Muscle of leg (tissue), 11 donors: ENCODE data around the gene ITPRID2. TPM values are rescaled to one million over a fixed set of nuclear protein-coding genes. Genes with fewer than 3 reads are reported as not detected.
A peak's percentile ranks its signal among the peaks of the same experiment; 100 is the strongest.

ENCODE experiments used
- DNase-seq: peaks from one replicate; pipeline ENCODE4 v3.0.0; 2013
- H3K27ac ChIP-seq: one replicate; pipeline ENCODE4 v1.5.1; 2013; ENCODE audit warnings: mild to moderate bottlenecking, low read length, control low read depth
- H3K27me3 ChIP-seq: one replicate; pipeline ENCODE4 v1.6.1; 2013; ENCODE audit warnings: low read length; ENCODE audit not compliant: control insufficient read depth, insufficient read depth
- H3K36me3 ChIP-seq: one replicate; pipeline ENCODE4 v1.6.1; 2013; ENCODE audit warnings: low read length; ENCODE audit not compliant: control insufficient read depth, insufficient read depth
- H3K4me1 ChIP-seq: one replicate; pipeline ENCODE4 v1.6.1; 2013; ENCODE audit warnings: low read length; ENCODE audit not compliant: control insufficient read depth, insufficient read depth
- H3K4me3 ChIP-seq: one replicate; pipeline ENCODE4 v1.5.1; 2013; ENCODE audit warnings: low read length, control low read depth
- H3K9me3 ChIP-seq: replicated peaks from 2 replicates; pipeline ENCODE4 v1.6.1; 2013; ENCODE audit warnings: low read depth, low read length; ENCODE audit not compliant: control insufficient read depth
- WGBS: methylation state at CpG from one replicate; pipeline ENCODE4 v1.1.5; 2013; ENCODE audit warnings: missing lambda C conversion rate; ENCODE audit not compliant: insufficient coverage; 5-methylcytosine and 5-hydroxymethylcytosine counted together
- polyA plus RNA-seq, 8 donors: library from polyadenylated mRNA; unstranded; fragments of 120-200 nt; gene quantifications; one replicate each; pipeline versions ENCODE4 v1.2.1 to v1.2.3, GENCODE V29; 2013; ENCODE audit warnings: inconsistent platforms in 1 of 8, low replicate concordance in 1 of 8; ENCODE audit not compliant: insufficient read length in 8 of 8, insufficient read depth in 1 of 8
- total RNA-seq: library from RNA; stranded (reverse); fragments of 120-200 nt; gene quantifications from one replicate; pipeline ENCODE4 v1.2.4, GENCODE V29; 2013

The ITPRID2 gene
- total and polyA plus RNA-seq, 9 donors = 44.2 to 68.8 (median 49.7) TPM

GRCh38 chr2:181892799-181893435, 1.4 kb downstream of the ITPRID2 start:
- H3K27ac ChIP-seq = peak overlapping the region; percentile 98
- no CpG with 5 or more reads among the region's 10 CpGs for WGBS
- H3K36me3 ChIP-seq = no peaks in the 10 kb centered on the region
- DNase-seq = peak; percentile 11
- peak overlapping the region; percentile 91 for H3K4me3 ChIP-seq
- H3K4me1 ChIP-seq = no peaks in the 10 kb centered on the region
- no peaks in the 10 kb centered on the region for H3K27me3 ChIP-seq
- H3K9me3 ChIP-seq = no peaks in the 10 kb centered on the region

GRCh38 chr2:181894381-181894780, 2.9 kb downstream of the ITPRID2 start:
- no peak overlapping the region for H3K4me3 ChIP-seq
- H3K36me3 ChIP-seq = peaks cover 6% of the 10 kb centered on the region
- H3K27me3 ChIP-seq = no peaks in the 10 kb centered on the region
- H3K27ac ChIP-seq = no peak overlapping the region
- H3K9me3 ChIP-seq = no peaks in the 10 kb centered on the region
- H3K4me1 ChIP-seq = no peaks in the 10 kb centered on the region
- no peak for DNase-seq
- no CpG with 5 or more reads among the region's 3 CpGs for WGBS

- Histone ChIP-seq H3K9me3 (no peaks in the 10 kb centered on the region), H3K27ac (no peak overlapping the region), H3K4me3 (no peak overlapping the region), H3K36me3 (peaks cover 11% of the 10 kb centered on the region), H3K4me1 (no peaks in the 10 kb centered on the region), H3K27me3 (no peaks in the 10 kb centered on the region)
- no peak for DNase-seq
- WGBS = no CpG with 5 or more reads among the region's 1 CpG
Measured at GRCh38 chr2:181895818-181896217, 4.3 kb downstream of the ITPRID2 start.

GRCh38 chr2:181896286-181896685, 4.8 kb downstream of the ITPRID2 start:
- Histone ChIP-seq H3K4me3 (no peak overlapping the region), H3K4me1 (no peaks in the 10 kb centered on the region), H3K27ac (no peak overlapping the region), H3K27me3 (no peaks in the 10 kb centered on the region), H3K9me3 (no peaks in the 10 kb centered on the region), H3K36me3 (peaks cover 11% of the 10 kb centered on the region)
- no CpG with 5 or more reads among the region's 1 CpG for WGBS
- DNase-seq = no peak

DNA sequence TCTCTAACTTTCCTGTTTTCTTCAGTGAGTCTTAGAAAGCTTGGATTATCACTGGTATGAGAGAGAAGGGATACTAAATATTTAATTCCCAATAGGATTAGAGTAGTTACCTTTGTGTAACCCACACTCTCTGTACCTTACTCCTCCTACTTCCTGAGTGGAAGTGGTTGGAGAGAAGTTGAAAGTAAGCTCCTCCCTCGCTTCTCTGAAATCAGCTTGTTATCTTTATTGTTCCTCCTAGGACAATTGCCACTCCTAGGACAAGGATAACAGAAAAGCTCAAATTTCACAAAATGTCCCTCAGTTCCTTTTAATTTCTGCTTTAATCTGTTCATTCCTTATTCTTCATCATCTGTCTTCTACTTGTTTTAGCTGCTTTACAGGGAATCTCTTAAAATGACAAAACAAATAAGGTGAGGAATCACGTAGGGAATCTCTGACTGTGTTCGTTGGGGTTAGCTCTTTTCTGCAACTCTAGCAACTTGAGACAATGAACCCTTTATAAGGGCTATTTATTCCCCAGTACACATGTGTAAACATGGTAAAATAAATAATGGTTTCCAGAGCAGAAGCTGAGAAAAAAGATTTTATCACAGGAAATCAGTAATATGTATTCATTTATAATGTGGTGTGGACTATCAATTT, 8.6 kb downstream of the ITPRID2 start:
- no peaks in the 10 kb centered on the region for H3K9me3 ChIP-seq
- no peak overlapping the region for H3K4me3 ChIP-seq
- H3K36me3 ChIP-seq = peaks cover 30% of the 10 kb centered on the region
- DNase-seq = no peak
- no CpG with 5 or more reads among the region's 3 CpGs for WGBS
- H3K27me3 ChIP-seq = no peaks in the 10 kb centered on the region
- H3K27ac ChIP-seq = no peak overlapping the region
- H3K4me1 ChIP-seq = no peaks in the 10 kb centered on the region

- WGBS = 94% methylated on average over 2 of the region's 3 CpGs
Measured at GRCh38 chr2:181902625-181903024, 11.1 kb downstream of the ITPRID2 start.

GRCh38 chr2:181904022-181904632, 12.6 kb downstream of the ITPRID2 start:
- H3K27ac ChIP-seq = no peak overlapping the region
- no CpG with 5 or more reads among the region's 2 CpGs for WGBS
- H3K4me1 ChIP-seq = no peaks in the 10 kb centered on the region
- H3K4me3 ChIP-seq = no peak overlapping the region
- H3K36me3 ChIP-seq = peaks cover 30% of the 10 kb centered on the region
- no peaks in the 10 kb centered on the region for H3K9me3 ChIP-seq
- peak; percentile 71 for DNase-seq
- H3K27me3 ChIP-seq = no peaks in the 10 kb centered on the region

More at GRCh38 chr2:181902625-181903024, 11.1 kb downstream of the ITPRID2 start:
- Histone ChIP-seq H3K4me1 (no peaks in the 10 kb centered on the region), H3K27me3 (no peaks in the 10 kb centered on the region), H3K27ac (no peak overlapping the region), H3K9me3 (no peaks in the 10 kb centered on the region), H3K36me3 (peaks cover 33% of the 10 kb centered on the region), H3K4me3 (no peak overlapping the region)
- no peak for DNase-seq

- H3K4me1 ChIP-seq = no peaks in the 10 kb centered on the region
- no peak overlapping the region for H3K4me3 ChIP-seq
- no peaks in the 10 kb centered on the region for H3K27me3 ChIP-seq
- DNase-seq = no peak
- peaks cover 22% of the 10 kb centered on the region for H3K36me3 ChIP-seq
- no peaks in the 10 kb centered on the region for H3K9me3 ChIP-seq
- no peak overlapping the region for H3K27ac ChIP-seq
Measured at GRCh38 chr2:181907057-181907456, 15.5 kb downstream of the ITPRID2 start.

GRCh38 chr2:181907635-181908034, 16.1 kb downstream of the ITPRID2 start:
- Histone ChIP-seq H3K27me3 (no peaks in the 10 kb centered on the region), H3K9me3 (no peaks in the 10 kb centered on the region), H3K4me3 (no peak overlapping the region), H3K4me1 (no peaks in the 10 kb centered on the region), H3K27ac (no peak overlapping the region), H3K36me3 (peaks cover 18% of the 10 kb centered on the region)
- no CpG with 5 or more reads among the region's 1 CpG for WGBS
- no peak for DNase-seq

DNA sequence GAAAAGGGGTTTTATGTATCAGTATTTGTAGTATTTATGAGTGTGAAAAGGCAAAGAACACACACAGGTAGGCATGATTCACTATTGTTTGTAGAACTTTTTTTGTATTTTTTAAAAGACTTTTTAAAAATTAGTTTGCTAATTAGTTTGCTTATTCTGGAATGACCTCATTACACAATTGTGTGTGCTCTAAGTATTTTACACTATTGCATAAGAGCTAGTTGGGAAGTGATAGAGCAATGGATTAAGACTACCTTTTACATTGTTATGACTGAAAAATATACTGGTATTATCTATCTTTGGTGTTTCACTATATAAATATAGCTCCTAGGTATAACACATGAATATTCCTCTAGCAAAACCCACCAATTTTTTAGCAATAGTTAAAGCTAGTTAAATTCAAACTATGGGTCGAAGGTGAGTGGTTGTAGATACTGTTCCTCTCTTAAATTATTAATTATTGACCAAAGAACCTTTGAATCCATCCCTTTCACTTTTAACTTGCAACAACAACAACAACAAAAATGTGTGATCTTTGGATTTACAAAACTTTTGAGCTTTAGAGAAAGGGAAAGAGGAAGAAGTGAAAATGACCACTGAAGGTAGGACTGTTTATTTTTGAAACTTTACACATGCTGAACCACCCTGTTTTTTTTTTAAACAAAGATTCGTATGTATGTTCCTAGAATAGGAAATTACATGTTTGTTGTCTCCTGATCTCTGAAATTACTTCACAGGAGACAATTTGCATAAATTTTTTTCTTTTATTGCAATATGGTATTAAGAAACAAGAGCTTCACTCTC, 18.7 kb downstream of the ITPRID2 start:
- peaks cover 15% of the 10 kb centered on the region for H3K36me3 ChIP-seq
- no peaks in the 10 kb centered on the region for H3K4me1 ChIP-seq

More for the DNA sequence above, 18.7 kb downstream of the ITPRID2 start:
- Histone ChIP-seq H3K27ac (no peak overlapping the region), H3K9me3 (no peaks in the 10 kb centered on the region), H3K4me3 (no peak overlapping the region), H3K27me3 (no peaks in the 10 kb centered on the region)
- WGBS = no CpG with 5 or more reads among the region's 2 CpGs
- no peak for DNase-seq
